ENCODE results near the gene RNF169. TPM values are rescaled to one million over a fixed set of nuclear protein-coding genes. Genes with fewer than 3 reads are reported as not detected.
A peak's percentile ranks its signal among the peaks of the same experiment; 100 is the strongest.
"Not testable (repeated sequence)": the region's sequence is repeated elsewhere in the genome, so short reads cannot be mapped to it uniquely, and the experiment has no call there.

The RNF169 gene
- total RNA-seq, 3 donors from 2014 or later = 12.5 to 22.0 (median 14.0) TPM

- H3K9me3 ChIP-seq = no peaks in the 10 kb centered on the region
- no peak for TF ChIP-seq CTCF (IDR thresholded peaks at IDR 0.05)
- H3K4me3 ChIP-seq = no peak overlapping the region
- DNase-seq = no peak
- no peaks in the 10 kb centered on the region for H3K4me1 ChIP-seq (ENCODE audit: low read depth)
- intact Hi-C loops (cut with DNase I, micrococcal nuclease) = no loop called here
- no peaks in the 10 kb centered on the region for H3K36me3 ChIP-seq (ENCODE audit: low read depth)
- no peak for ATAC-seq
Observed at GRCh38 chr11:74756571-74756970, 7.9 kb downstream of the RNF169 start.

- DNase-seq (no peak), ATAC-seq (no peak)
- intact Hi-C loops (cut with DNase I, micrococcal nuclease) = no loop called here
- no peak overlapping the region for H3K4me3 ChIP-seq
- no peaks in the 10 kb centered on the region for H3K36me3 ChIP-seq (ENCODE audit: low read depth)
- no peak for TF ChIP-seq CTCF (IDR thresholded peaks at IDR 0.05)
- peaks cover 4% of the 10 kb centered on the region for H3K4me1 ChIP-seq (ENCODE audit: low read depth)
- no peaks in the 10 kb centered on the region for H3K9me3 ChIP-seq
Observed at GRCh38 chr11:74766905-74767304, 18.3 kb downstream of the RNF169 start.

GRCh38 chr11:74768172-74768651 lies 19.6 kb downstream of the RNF169 start:
- peak; percentile 25 for ATAC-seq
- H3K4me3 ChIP-seq; H3K4me1 ChIP-seq (ENCODE audit: low read depth); intact Hi-C loops (cut with DNase I, micrococcal nuclease); H3K36me3 ChIP-seq (ENCODE audit: low read depth); DNase-seq; H3K9me3 ChIP-seq: not testable (repeated sequence)

GRCh38 chr11:74769055-74769707 lies 20.5 kb downstream of the RNF169 start:
- no peak for TF ChIP-seq CTCF (IDR thresholded peaks at IDR 0.05)

GRCh38 chr11:74770456-74770855 lies 21.8 kb downstream of the RNF169 start:
- Histone ChIP-seq H3K9me3 (no peaks in the 10 kb centered on the region), H3K36me3 (ENCODE audit: low read depth) (no peaks in the 10 kb centered on the region), H3K4me1 (ENCODE audit: low read depth) (peaks cover 4% of the 10 kb centered on the region), H3K4me3 (no peak overlapping the region)
- intact Hi-C loops (cut with DNase I, micrococcal nuclease) = no loop called here
- TF ChIP-seq CTCF (IDR thresholded peaks at IDR 0.05) = no peak
- ATAC-seq = no peak
- no peak for DNase-seq

More at GRCh38 chr11:74769055-74769707, 20.5 kb downstream of the RNF169 start:
- Histone ChIP-seq H3K4me3 (no peak overlapping the region), H3K4me1 (ENCODE audit: low read depth) (peaks cover 4% of the 10 kb centered on the region), H3K36me3 (ENCODE audit: low read depth) (no peaks in the 10 kb centered on the region), H3K9me3 (no peaks in the 10 kb centered on the region)
- DNase-seq (no peak), ATAC-seq (no peak)
- intact Hi-C loops (cut with DNase I, micrococcal nuclease) = no loop called here

- no peak overlapping the region for H3K4me3 ChIP-seq
- H3K4me1 ChIP-seq (ENCODE audit: low read depth) = peaks cover 4% of the 10 kb centered on the region
- ATAC-seq (no peak), DNase-seq (no peak)
- no peaks in the 10 kb centered on the region for H3K9me3 ChIP-seq
- no peaks in the 10 kb centered on the region for H3K36me3 ChIP-seq (ENCODE audit: low read depth)
- no peak for TF ChIP-seq CTCF (IDR thresholded peaks at IDR 0.05)
- intact Hi-C loops (cut with DNase I, micrococcal nuclease) = no loop called here
Observed at GRCh38 chr11:74771139-74771538, 22.5 kb downstream of the RNF169 start.

All from mucosa of descending colon (tissue), 3 donors.